Measurements from ENCODE around the gene COL15A1.
"Not testable (repeated sequence)": the region's sequence is repeated elsewhere in the genome, so short reads cannot be mapped to it uniquely, and the experiment has no call there.

COL15A1 gene

GRCh38 chr9:98995971-98996504 is 52.3 kb downstream of the COL15A1 start:
- no peak for DNase-seq

GRCh38 chr9:98997604-98998003 is 53.9 kb downstream of the COL15A1 start:
- no peak for DNase-seq

GRCh38 chr9:98998441-98999151 is 54.9 kb downstream of the COL15A1 start:
- peak; percentile 57 for DNase-seq

GRCh38 chr9:98999152-98999525 is 55.4 kb downstream of the COL15A1 start:
- no peak for DNase-seq

GRCh38 chr9:99000476-99001395 is 57.0 kb downstream of the COL15A1 start:
- DNase-seq: peak; percentile 42

- DNase-seq: no peak
These were observed 58.2 kb downstream of the COL15A1 start for GRCh38 chr9:99001892-99002291.

- no peak for DNase-seq
These were observed 59.0 kb downstream of the COL15A1 start for GRCh38 chr9:99002706-99003105.

GRCh38 chr9:99003308-99003707 is 59.6 kb downstream of the COL15A1 start:
- no peak for DNase-seq

GRCh38 chr9:99004115-99004514 is 60.4 kb downstream of the COL15A1 start:
- DNase-seq: no peak

- DNase-seq: no peak
These were observed 61.2 kb downstream of the COL15A1 start for GRCh38 chr9:99004717-99005460.

- DNase-seq: no peak
These were observed 61.9 kb downstream of the COL15A1 start for GRCh38 chr9:99005651-99006050.

GRCh38 chr9:99006511-99006910 is 62.8 kb downstream of the COL15A1 start:
- DNase-seq: no peak

- DNase-seq: no peak
These were observed 63.3 kb downstream of the COL15A1 start for GRCh38 chr9:99006979-99007378.

GRCh38 chr9:99008203-99008602 is 64.5 kb downstream of the COL15A1 start:
- DNase-seq: no peak

GRCh38 chr9:99010393-99010792 is 66.7 kb downstream of the COL15A1 start:
- not testable (repeated sequence) for DNase-seq

- DNase-seq: no peak
These were observed 67.5 kb downstream of the COL15A1 start for GRCh38 chr9:99011161-99011709.

GRCh38 chr9:99012957-99013512 is 69.3 kb downstream of the COL15A1 start:
- no peak for DNase-seq

- DNase-seq: no peak
These were observed 69.8 kb downstream of the COL15A1 start for GRCh38 chr9:99013550-99013949.

GRCh38 chr9:99015448-99015847 is 71.7 kb downstream of the COL15A1 start:
- DNase-seq: no peak

GRCh38 chr9:99015890-99016289 is 72.2 kb downstream of the COL15A1 start:
- DNase-seq: no peak

- DNase-seq: no peak
These were observed 73.1 kb downstream of the COL15A1 start for GRCh38 chr9:99016681-99017387.

- no peak for DNase-seq
These were observed 74.9 kb downstream of the COL15A1 start for GRCh38 chr9:99018653-99019052.
